Measurements from ENCODE around the gene BRD3OS.
A peak's percentile ranks its signal among the peaks of the same experiment; 100 is the strongest.
"Not testable (repeated sequence)": the region's sequence is repeated elsewhere in the genome, so short reads cannot be mapped to it uniquely, and the experiment has no call there.

The BRD3OS gene

DNA sequence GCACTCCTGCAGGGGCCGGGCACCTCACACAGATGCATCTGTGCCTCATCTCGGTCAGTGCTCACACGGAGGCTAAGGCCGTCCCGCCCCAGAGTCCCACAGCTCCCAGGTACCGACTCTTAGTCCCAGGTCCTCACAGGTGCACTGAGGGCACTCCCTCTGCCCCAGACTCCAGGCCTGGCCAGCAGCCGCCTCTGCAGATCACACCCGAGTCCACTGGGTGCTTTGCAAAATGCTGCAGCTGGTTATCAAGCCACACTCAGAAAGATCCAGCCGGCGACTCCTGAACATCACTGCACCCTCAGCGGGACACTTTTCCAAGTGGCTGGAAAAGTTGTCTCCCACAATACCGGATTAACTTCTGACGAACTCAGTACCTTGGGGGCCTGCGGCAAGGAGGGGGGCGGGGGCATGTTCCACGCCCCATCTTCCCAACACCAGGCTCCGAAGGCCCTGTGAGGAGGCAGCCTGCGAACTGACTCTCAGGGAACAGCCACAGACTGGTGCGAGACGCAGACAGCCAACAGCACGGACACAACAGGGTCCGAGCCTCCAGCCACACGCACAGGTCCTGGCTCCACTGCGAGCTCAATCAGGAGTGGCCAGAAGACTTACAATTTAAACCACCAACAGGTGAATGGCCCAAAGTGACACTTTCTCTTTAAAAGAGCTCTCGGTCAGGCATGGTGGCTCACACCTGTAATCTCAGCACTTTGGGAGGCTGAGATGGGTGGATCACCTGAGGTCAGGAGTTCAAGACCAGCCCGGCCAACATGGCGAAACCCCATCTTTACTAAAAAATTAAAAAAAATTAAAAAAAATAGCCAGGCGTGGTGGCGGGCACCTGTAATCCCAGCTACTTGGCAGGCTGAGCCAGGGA is 38.5 kb downstream of the BRD3OS start:
- Mint-ChIP-seq H3K9me3 (ENCODE audit: low read depth) (no peaks in the 10 kb centered on the region), H3K4me3 (peak overlapping the region; percentile 2), H3K36me3 (no peaks in the 10 kb centered on the region), H3K27me3 (no peaks in the 10 kb centered on the region), H3K4me1 (ENCODE audit: low read depth) (peaks cover 45% of the 10 kb centered on the region), H3K27ac (no peak overlapping the region)

DNA sequence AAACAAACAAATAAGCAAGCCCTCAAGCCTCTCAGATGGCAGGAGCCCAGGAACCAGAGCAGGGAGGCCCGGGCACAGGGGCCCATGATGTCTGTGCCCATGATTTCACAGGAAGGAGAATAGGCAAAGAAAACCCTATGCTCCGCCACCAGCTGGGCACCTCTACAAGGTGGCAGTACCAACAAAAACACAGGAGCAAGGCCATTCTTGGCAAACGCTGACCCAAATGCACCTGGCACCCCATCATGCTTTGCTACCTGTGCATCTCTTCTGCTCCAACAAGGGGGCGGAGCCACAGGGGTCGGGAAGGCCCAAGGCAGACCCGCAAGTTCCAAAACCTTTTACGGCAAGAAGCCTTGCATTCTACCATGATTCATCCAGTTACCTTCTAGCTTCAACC is 39.4 kb downstream of the BRD3OS start:
- Mint-ChIP-seq H3K9me3 (ENCODE audit: low read depth) (no peaks in the 10 kb centered on the region), H3K36me3 (no peaks in the 10 kb centered on the region), H3K4me3 (peak overlapping the region; percentile 91), H3K27ac (no peak overlapping the region), H3K4me1 (ENCODE audit: low read depth) (peaks cover 44% of the 10 kb centered on the region), H3K27me3 (no peaks in the 10 kb centered on the region)

DNA sequence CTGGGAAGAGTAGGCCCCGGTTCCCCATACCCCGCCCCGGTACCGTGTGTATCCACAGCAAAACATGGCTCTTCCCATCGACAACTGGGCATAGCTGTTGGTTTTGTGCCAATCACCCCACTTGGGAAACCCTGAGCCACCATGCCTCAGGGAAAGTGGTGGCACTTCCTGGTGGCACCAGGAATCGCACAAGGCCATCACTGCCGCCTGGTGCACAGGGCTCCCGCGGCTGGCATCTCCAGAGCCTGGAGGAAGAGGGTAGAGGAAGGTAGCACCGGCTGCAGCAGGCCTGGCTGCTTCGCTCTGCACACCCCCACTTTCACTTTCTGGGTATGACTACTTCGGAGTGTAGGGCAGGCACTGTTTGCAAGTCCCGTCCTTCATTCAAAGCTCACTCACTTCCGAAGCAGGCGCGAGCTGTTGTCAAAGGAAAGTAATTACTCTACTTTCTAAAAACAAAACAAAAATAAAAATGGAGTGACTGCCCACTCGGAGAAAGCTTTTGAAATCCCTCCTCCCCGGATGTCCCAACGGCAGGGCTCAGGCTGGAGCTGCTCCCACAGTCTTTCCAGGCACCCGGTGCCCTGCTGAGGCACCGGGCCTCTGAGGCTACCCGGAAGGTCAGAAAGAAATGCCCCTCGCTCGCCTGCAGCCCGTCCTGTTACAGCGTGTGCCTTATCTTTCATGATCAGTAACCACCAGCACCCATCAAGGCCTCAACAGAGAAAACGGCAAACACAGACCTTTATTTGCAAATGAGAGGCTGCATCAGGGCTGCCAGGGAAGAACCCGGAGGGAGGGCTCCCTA is 40.5 kb downstream of the BRD3OS start:
- peak overlapping the region; percentile 91 for H3K4me3 Mint-ChIP-seq
- peaks cover 4% of the 10 kb centered on the region for H3K27me3 Mint-ChIP-seq
- H3K4me1 Mint-ChIP-seq (ENCODE audit: low read depth) = peaks cover 34% of the 10 kb centered on the region
- H3K36me3 Mint-ChIP-seq = no peaks in the 10 kb centered on the region
- no peaks in the 10 kb centered on the region for H3K9me3 Mint-ChIP-seq (ENCODE audit: low read depth)
- peak overlapping the region; percentile 89 for H3K27ac Mint-ChIP-seq

DNA sequence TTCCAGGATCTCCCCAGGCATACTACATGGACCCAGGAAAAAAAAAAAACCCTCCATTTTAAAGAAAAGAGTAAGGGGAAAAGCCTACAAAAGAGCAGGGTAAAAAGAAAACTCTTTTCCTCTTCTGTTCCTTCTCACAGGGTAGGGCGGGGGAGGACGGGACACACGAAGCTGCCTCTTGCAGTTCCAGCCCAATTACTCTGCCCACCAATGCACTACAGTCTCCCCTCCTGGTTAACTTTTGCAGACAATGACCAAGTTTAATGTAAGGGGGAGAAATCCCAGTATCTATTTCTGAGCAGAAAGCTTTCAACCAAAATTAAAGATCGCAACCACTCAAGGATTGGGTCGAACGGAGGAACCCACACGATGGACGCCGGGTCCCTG is 41.2 kb downstream of the BRD3OS start:
- peak overlapping the region; percentile 91 for H3K4me3 Mint-ChIP-seq
- peaks cover 4% of the 10 kb centered on the region for H3K27me3 Mint-ChIP-seq
- no peaks in the 10 kb centered on the region for H3K36me3 Mint-ChIP-seq
- peak overlapping the region; percentile 89 for H3K27ac Mint-ChIP-seq
- H3K9me3 Mint-ChIP-seq (ENCODE audit: low read depth) = no peaks in the 10 kb centered on the region
- peaks cover 30% of the 10 kb centered on the region for H3K4me1 Mint-ChIP-seq (ENCODE audit: low read depth)

DNA sequence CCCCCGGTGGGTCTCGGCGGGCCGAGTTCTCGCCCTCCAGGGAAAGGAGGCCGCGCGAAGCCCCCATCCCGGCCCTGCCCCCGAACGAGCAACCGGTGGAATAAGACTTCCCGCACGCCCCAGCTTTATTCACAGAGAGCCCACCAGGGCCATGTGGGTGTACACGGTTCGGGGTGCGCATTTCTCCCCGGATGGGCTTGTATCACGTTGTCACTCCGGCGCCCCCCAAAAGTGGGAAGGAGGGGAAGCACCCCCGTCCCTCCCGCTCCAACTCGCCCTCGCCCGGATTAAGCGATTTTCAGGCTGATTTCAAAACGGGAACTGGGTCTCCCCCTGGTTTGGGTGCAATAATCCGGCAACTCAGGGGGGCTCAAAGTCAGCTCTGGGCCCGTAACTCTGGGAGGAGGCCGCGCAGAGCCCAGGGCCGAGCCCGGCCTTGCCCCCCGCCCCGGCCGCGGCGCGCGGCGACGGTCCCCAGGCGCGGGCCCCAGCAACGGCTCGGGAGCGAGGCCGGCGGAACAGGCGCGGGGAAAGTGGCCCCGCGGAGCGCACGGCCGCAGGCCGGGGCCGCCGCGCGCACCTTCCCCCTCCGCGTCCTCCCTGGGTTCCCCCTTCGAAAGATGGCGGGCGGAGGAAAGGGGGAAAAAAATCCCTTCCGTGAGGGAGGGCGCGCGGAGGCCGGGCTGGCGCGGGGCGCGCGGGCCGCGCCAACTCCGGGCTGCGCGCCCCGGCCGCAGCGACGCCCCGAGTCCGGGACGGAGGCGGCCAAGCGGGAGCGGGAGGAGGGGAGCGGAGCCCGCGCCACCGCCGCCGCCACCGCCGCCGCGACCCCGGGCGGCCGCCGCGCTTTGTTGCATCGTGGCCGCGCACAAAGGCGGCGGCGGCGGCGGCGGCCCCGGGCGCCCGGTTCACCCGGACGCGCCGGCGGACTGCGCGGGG is 41.9 kb downstream of the BRD3OS start:
- Mint-ChIP-seq H3K4me3 (peak overlapping the region; percentile 91), H3K9me3 (ENCODE audit: low read depth) (no peaks in the 10 kb centered on the region), H3K4me1 (ENCODE audit: low read depth) (peaks cover 30% of the 10 kb centered on the region)

DNA sequence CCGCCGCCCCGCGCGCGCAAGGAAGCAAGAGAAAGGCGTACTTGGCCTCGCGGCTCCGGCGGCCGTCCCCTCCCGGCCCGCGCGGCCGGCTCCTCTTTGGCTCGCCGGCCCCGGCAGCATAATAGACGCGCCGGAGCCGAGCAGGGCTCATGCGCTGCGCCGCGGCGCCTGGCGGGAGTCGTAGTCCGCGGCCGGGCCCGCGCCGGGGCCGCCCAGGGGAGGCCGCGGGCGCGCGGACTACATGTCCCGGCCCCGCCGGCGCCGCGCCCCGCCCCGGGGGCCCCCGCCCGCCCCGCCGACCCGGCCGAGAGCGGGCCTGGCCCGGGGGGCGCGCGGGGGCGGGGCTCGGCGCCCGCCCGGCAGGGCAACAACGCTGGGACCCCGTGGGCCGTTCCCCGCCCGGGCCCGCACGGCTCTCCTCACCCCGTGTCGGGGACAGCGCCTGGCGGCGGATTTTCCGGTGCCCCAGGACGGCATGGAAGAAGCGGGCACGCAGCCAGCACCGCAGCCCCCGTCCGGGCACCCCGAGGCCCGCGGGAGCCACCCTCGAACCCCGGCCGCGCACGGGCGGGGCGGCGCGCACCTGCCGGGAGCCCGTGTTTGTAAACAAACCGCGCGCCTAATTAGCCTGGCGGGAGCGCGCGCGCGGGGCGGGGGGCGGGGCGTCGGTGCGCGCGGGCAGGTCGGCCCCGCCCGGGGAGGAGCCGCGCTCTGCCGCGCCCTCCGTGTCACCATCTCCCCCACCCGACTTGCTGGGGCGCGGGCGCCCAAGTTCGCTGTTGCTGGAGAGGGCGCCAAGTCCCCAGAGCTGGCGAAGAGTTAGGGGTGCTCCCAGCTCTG is 42.8 kb downstream of the BRD3OS start, which contains the start of gene BRD3:
TSS of gene BRD3 (minus strand) at position 123 of the 840 bp plus-strand sequence. CDS start 14,549 bp downstream, outside the sequence.
- peak within 1 kb of the TSS; percentile 81 for H3K27ac Mint-ChIP-seq
- H3K27me3 Mint-ChIP-seq = peaks cover 4% of the 10 kb centered on the region
- peak within 1 kb of the TSS; percentile 91 for H3K4me3 Mint-ChIP-seq
- no peaks in the 10 kb centered on the region for H3K9me3 Mint-ChIP-seq (ENCODE audit: low read depth)
- H3K4me1 Mint-ChIP-seq (ENCODE audit: low read depth) = peaks cover 24% of the 10 kb centered on the region
- H3K36me3 Mint-ChIP-seq = no peaks in the 10 kb centered on the region

More for the DNA sequence above, 41.9 kb downstream of the BRD3OS start:
- H3K27ac Mint-ChIP-seq = peak overlapping the region; percentile 89
- peaks cover 4% of the 10 kb centered on the region for H3K27me3 Mint-ChIP-seq
- H3K36me3 Mint-ChIP-seq = no peaks in the 10 kb centered on the region

DNA sequence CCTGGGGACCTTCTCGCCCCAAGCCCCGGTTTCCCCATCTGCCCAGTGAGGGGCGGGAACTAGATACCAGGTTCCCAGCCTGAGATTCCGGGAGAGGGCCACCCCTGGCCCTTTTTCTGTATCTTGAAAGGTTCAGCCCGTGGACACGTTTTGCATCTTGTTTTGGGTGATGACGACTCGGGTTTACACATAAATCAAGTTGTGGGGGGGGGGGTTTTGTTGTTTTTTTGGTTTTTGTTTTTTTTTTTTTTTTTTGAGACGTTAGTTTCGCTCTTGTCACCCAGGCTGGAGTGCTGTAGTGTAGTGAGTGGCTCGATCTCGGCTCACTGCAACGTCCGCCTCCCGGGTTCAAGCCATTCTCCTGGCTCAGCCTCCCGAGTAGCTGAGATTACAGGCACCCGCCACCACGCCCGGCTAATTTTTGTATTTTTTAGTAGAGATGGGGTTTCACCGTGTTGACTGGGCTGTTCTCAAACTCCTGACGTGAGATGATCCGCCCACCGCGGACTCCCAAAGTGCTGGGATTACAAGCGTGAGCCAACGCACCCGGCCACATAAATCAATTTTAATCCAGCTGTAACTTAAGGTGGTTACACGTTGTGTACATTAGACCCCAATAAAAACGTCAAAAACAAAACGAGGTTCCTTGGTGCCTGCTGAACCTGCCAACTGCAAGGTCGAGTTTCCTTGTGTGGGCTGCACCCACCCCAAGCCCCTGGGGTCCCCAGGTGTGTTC is 43.6 kb downstream of the BRD3OS start:
- Mint-ChIP-seq H3K4me1 (ENCODE audit: low read depth) (peaks cover 20% of the 10 kb centered on the region), H3K27me3 (peaks cover 7% of the 10 kb centered on the region), H3K36me3 (no peaks in the 10 kb centered on the region), H3K27ac (peak overlapping the region; percentile 64), H3K9me3 (ENCODE audit: low read depth) (no peaks in the 10 kb centered on the region), H3K4me3 (peak overlapping the region; percentile 83)

DNA sequence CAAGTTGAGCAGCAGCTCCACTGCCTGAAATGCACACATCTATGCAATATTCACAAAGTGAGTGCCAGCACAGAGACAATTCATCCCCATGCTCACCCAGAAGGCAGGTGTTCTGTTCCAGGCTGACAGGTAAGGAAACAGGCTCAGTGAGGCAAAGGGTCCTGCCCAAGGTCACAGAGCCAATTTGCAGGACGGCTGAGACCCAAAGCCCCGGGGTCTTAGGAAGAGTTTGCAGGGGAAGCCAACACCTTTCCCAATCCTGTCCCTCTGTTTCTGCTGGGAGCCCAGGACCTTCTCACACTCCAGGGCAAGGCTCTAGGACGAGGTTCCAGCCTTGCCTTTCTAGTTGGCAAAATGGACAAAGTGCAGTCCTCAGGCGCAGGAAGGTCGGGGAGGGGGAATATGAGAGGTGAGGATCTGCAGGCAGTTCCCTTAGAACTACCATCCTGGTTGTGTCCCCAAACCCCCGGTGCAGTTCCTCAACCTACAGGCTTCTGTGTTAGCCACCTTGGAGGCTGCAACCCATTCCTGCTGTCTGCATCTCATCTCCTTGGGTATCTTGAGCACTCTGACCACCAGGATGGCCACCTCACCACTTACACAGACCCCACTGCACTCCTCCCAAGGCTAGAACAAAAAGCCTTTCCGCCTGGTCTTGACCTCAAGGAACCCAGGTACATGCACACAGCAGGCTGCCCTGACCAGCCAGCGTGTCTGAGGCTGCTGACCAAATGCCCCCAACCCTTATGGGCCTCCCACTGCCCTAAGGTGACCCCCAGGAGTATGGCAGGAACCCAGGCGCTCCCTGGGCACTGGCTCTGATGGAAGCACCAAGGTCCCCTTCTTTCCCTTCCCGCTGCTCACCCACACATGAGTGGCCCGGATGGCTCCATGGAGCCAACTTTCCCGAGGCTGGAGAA is 44.5 kb downstream of the BRD3OS start:
- Mint-ChIP-seq H3K4me3 (peak overlapping the region; percentile 83), H3K27me3 (peaks cover 8% of the 10 kb centered on the region), H3K27ac (no peak overlapping the region), H3K36me3 (no peaks in the 10 kb centered on the region), H3K4me1 (ENCODE audit: low read depth) (peaks cover 15% of the 10 kb centered on the region), H3K9me3 (ENCODE audit: low read depth) (no peaks in the 10 kb centered on the region)

DNA sequence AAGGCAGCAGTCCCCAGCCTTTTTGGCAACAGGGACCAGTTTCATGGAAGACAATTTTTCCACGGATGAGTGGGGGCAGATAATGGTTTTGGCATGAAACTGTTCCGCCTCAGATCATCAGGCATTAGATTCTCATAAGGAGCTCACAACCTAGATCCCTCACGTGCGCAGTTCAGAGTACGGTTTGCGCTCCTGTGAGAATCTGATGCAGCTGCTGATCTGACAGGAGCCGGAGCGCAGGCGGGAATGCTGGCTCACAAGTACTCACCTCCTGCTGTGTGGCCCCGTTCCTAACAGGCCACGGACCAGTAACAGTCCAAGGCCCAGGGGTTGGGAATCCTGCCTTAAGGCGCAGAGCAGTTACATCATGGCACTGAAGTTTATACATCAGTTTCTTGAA is 45.9 kb downstream of the BRD3OS start:
- Mint-ChIP-seq H3K9me3 (ENCODE audit: low read depth) (peaks cover under 1% of the 10 kb centered on the region), H3K4me1 (ENCODE audit: low read depth) (peaks cover 6% of the 10 kb centered on the region), H3K27ac (no peak overlapping the region), H3K36me3 (no peaks in the 10 kb centered on the region), H3K27me3 (peaks cover 9% of the 10 kb centered on the region), H3K4me3 (no peak overlapping the region)

DNA sequence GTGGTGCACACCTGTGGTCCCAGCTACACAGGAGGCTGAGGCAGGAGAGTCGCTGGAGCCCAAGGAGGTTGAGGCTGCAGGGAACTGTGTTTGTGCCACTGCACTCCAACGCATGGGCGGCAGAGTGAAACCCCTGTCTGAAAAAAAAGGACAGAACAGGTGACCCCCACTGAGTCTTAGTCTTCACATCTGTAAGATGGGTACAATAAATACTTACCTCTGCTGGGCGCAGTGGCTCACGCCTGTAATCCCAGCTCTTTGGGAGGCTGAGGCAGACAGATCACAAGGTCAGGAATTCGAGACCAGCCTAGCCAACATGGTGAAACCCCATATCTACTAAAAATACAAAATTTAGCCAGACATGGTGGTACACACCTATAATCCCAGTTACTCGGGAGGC is 47.4 kb downstream of the BRD3OS start:
- not testable (repeated sequence) for H3K27me3 Mint-ChIP-seq, H3K4me3 Mint-ChIP-seq

DNA sequence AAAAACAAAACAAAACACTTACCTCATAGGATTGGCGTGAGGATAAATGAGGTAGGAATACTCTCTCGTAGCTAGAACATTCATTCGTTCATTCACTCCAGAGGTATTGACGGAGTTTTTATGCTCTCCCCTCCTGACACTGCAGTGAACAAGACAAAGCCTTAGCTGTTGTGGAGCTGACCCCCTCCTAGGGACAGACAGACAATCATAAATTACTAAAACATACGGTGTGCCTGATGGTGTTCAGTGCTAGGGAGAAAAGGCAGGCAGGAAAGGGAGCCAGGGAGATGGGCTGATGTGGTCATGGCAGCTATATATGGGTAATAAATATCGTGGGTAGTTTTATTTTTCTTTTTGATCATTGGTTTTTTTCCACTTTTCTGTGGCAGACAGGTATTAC is 48.2 kb downstream of the BRD3OS start:
- no peak overlapping the region for H3K27ac Mint-ChIP-seq
- peaks cover 1% of the 10 kb centered on the region for H3K4me1 Mint-ChIP-seq (ENCODE audit: low read depth)
- H3K4me3 Mint-ChIP-seq = no peak overlapping the region
- no peaks in the 10 kb centered on the region for H3K36me3 Mint-ChIP-seq
- H3K9me3 Mint-ChIP-seq (ENCODE audit: low read depth) = peaks cover 6% of the 10 kb centered on the region
- H3K27me3 Mint-ChIP-seq = peaks cover 9% of the 10 kb centered on the region

More for the DNA sequence above, 47.4 kb downstream of the BRD3OS start:
- H3K27ac Mint-ChIP-seq; H3K4me1 Mint-ChIP-seq (ENCODE audit: low read depth); H3K9me3 Mint-ChIP-seq (ENCODE audit: low read depth); H3K36me3 Mint-ChIP-seq: not testable (repeated sequence)

DNA sequence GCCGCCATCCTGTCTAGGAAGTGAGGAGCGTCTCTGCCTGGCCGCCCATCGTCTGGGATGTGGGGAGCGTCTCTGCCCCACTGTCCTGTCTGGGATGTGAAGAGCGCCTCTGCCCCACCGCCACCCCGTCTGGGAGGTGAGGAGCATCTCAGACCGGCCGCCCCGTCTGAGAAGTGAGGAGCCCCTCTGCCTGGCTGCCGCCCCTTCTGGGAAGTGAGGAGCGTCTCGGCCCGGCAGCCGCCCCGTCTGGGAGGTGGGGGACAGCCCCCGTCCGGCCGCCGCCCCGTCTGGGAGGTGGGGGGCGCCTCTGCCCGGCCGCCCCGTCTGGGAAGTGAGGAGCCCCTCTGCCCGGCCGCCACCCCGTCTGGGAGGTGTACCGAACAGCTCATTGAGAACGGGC is 50.4 kb downstream of the BRD3OS start:
- H3K36me3 Mint-ChIP-seq; H3K27me3 Mint-ChIP-seq; H3K27ac Mint-ChIP-seq; H3K4me1 Mint-ChIP-seq (ENCODE audit: low read depth); H3K4me3 Mint-ChIP-seq: not testable (repeated sequence)
- peaks cover 13% of the 10 kb centered on the region for H3K9me3 Mint-ChIP-seq (ENCODE audit: low read depth)

All from activated naive CD8-positive, alpha-beta T cell (primary cell).